GM12892 (cell line): ENCODE results near the gene APCS.

Source experiments
- POLR2A ChIP-seq: IDR thresholded peaks from 2 replicates; pipeline ENCODE4 v1.6.1; 2011; ENCODE audit warnings: low read depth, low read length, control low read depth
- POLR2AphosphoS5 ChIP-seq: IDR thresholded peaks from 2 replicates; pipeline ENCODE4 v1.6.1; 2011; ENCODE audit warnings: low read depth, low read length, control low read depth

DNA sequence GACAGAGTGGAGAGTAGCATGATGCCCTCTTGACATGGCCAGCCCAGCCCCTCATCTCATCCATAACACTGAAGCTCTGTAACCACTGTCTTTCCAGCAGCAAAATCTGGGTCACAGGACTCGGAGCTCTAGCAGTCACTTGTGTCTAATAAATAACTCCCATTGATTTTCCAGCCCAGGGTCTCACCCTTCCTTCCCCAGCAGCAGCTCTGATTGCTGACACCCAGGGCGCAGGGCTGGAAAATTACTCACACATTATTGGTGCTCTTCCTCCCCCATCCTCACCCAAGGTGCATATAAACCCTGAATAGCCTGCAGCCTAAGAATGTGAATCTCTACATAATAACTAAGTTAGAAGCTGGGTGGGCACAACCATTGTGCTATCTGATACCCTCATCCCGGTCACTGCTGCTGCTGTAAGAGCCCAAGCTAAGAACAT is 30.7 kb upstream of the APCS start:
- TF ChIP-seq POLR2AphosphoS5 (no peak), POLR2A (no peak)
